ENCODE results near the gene CRYZ.
"Not testable (repeated sequence)": the region's sequence is repeated elsewhere in the genome, so short reads cannot be mapped to it uniquely, and the experiment has no call there.

CRYZ gene

GRCh38 chr1:74686928-74687327 is 45.9 kb downstream of the CRYZ start:
- no peak overlapping the region for H3K27ac ChIP-seq
- H3K4me3 ChIP-seq: no peak overlapping the region

- H3K27ac ChIP-seq: no peak overlapping the region
- H3K4me3 ChIP-seq: no peak overlapping the region
Measured at GRCh38 chr1:74684301-74684700, 48.5 kb downstream of the CRYZ start.

DNA sequence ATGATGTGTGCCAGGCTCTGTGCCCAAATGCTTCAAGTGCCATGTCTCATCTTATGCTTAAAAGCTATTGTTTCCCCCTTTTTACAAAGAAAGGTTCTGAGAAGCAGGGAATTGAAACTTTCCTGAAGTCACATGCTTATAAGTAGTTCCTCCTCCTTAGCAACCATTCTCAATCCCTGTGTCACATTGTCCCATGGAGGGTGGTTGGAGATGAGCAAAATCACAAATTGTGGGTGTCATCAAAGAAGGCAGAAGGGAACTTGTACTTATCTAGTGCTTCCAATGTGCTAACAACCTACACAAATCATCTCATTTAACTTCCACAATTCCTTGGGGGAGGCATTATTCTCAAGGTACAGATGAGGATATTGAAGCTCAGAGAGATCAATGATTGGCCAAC is 49.2 kb downstream of the CRYZ start:
- Histone ChIP-seq H3K27ac (no peak overlapping the region), H3K4me3 (no peak overlapping the region)

DNA sequence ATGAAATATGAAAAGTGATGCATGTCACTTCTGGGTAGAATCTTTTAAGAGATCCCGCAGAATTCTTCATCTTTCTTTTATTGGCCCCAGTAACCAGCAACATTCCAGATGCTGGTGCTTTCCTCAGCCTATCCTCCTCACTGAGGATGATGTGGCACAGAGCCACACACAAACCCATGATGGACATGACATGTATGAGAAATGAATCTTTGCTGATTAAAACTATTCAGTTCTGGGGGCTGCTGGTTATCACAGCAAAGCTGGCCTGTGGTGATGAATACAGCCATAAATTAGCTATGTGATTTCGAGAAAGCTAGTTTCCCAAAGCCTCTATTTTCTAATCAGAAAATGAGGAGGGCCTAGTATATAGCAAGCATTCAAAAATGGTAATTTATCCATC is 51.0 kb downstream of the CRYZ start:
- H3K27ac ChIP-seq: no peak overlapping the region
- no peak overlapping the region for H3K4me3 ChIP-seq

GRCh38 chr1:74681449-74681848 is 51.4 kb downstream of the CRYZ start:
- Histone ChIP-seq H3K27ac (no peak overlapping the region), H3K4me3 (no peak overlapping the region)

- Histone ChIP-seq H3K27ac (no peak overlapping the region), H3K4me3 (no peak overlapping the region)
Measured at GRCh38 chr1:74681001-74681400, 51.8 kb downstream of the CRYZ start.

- H3K27ac ChIP-seq: no peak overlapping the region
- H3K4me3 ChIP-seq: no peak overlapping the region
Measured at GRCh38 chr1:74679811-74680210, 53.0 kb downstream of the CRYZ start.

DNA sequence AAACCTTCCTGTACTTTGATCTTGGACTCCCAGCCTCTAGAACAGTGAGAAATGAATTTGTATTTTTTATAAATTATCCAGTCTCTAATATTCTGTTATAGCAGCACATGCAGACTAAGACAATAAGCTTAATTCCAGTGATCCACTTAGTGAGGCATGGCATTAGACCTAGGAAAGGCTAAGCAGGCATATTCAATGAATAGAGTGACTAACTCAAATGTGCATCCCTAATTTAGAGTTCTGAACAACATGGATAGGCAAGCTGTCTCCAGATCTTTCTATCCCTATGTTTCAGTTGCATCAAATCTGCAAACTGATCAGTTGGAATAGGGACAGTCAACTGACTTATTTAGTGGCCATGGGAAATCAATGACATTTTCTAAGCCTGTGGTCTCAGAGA is 54.9 kb downstream of the CRYZ start:
- no peak overlapping the region for H3K4me3 ChIP-seq
- no peak overlapping the region for H3K27ac ChIP-seq

DNA sequence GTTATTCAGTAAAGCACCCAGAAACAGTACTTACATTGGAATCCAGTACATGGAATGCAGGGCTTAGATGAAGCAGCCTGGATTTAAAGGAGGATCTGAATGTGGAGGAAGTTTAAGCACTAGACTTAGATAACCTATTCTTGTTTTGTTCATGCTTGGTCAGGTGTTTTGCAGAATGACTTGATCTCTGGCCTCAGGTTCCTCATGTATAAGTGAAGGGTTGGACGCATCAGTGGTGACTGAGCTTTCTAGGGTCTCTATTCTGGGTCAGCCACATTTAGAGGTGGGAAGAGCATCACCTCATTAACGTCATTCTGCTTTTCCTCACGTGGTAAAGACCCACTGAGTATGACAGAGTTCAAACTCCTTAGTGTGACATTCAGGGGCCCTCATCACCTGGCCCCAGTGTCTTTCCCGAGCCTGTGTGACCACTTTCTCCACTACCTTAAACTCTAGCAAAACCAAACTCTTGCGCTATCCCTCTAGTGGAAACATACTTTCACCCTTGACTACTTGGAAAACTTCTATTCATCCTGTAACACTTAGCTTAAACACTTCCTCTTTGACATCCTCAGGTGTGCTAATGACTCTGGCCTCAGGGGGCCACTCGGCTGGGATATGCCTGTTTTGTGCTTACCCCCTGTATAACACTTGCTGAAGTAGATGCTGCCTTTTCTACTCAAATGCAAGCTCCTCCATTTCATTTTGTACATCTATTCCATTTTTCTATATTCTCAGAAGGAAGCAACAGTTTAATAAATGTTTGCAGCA is 58.4 kb downstream of the CRYZ start:
- H3K27ac ChIP-seq: no peak overlapping the region
- peak overlapping the region in 1 of 7 experiments; percentile 24 for H3K4me3 ChIP-seq

- H3K4me3 ChIP-seq: peak within 1 kb of the TSS in 4 of 7 experiments; percentile 1 to 33 (median 20)
- H3K27ac ChIP-seq: no peak within 1 kb of the TSS
Measured at GRCh38 chr1:74673351-74674111, 59.3 kb downstream of the CRYZ start, which contains the start of gene ERICH3. ERICH3 (minus strand) TSS chr1:74673792; CDS start chr1:74673519, 273 bp downstream.

DNA sequence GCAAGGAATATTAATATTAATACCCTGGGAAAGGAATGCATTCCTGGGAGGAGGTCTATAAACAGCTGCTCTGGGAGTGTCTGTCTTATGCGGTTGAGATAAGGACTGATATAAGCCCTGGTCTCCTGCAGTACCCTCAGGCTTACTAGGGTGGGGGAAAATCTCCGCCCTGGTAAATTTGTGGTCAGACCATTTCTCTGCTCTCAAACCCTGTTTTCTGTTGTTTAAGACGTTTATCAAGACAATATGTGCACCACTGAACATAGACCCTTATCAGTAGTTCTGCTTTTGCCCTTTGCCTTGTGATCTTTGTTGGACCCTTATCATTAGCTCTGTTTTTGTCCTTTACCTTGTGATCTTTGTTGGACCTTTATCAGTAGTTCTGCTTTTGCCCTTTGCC is 62.0 kb downstream of the CRYZ start:
- not testable (repeated sequence) for H3K27ac ChIP-seq, H3K4me3 ChIP-seq

Data from skin epidermis (tissue), 12 donors.